Endothelial cell of umbilical vein (primary cell): Measurements from ENCODE around the gene TSN.

Experiments used
- GATA2 ChIP-seq: IDR thresholded peaks from 2 replicates; pipeline ENCODE4 v1.7.0; 2011; ENCODE audit warnings: low read depth, mild to moderate bottlenecking, moderate library complexity, mixed read lengths, low read length; ENCODE audit not compliant: insufficient read length, insufficient read depth
- MAX ChIP-seq: IDR thresholded peaks from 2 replicates; pipeline ENCODE4 v1.6.1; 2011; ENCODE audit not compliant: insufficient read depth, insufficient read length
- POLR2A ChIP-seq: IDR thresholded peaks from 2 replicates; pipeline ENCODE4 v1.6.1; 2012; ENCODE audit warnings: low read depth, mild to moderate bottlenecking, control low read depth, low read length
- POLR2AphosphoS5 ChIP-seq: IDR thresholded peaks from 2 replicates; pipeline ENCODE4 v1.6.1; 2012; ENCODE audit warnings: low read depth, mild to moderate bottlenecking, control low read depth, low read length, moderate library complexity; ENCODE audit not compliant: insufficient read depth
- TF ChIP-seq, protein P1 (sequence below), 2 donors: IDR thresholded peaks; 1 replicate in 1 of 2; 2 replicates in 1 of 2; pipeline ENCODE4 v1.5.1; 2011; ENCODE audit warnings: low read length in 2 of 2, mild to moderate bottlenecking in 2 of 2, moderate library complexity in 2 of 2, control low read depth in 1 of 2, inconsistent platforms in 1 of 2, low read depth in 1 of 2; ENCODE audit not compliant: insufficient read depth in 1 of 2; ENCODE audit errors: extremely low read depth in 1 of 2

DNA sequence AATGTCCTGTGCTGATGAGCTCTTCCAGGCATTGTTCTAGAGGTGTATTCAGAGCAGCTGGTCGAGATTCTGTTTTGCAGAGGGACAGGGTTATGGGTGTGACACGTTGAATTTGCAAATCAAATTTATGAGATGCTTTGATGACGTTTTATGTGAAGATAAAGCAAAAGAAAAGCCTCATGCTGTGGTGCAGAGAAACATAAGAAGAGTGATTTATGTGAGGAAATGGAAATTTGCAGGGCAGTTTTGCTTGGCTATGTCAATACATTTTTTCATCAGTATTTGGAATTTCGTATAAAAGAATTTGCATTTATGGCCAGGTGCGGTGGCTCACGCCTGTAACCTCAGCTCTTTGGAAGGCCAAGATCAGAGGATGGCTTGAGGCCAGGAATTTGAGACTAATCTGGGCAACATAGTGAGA is 36.4 kb downstream of the TSN start:
- TF ChIP-seq, protein P1, sequence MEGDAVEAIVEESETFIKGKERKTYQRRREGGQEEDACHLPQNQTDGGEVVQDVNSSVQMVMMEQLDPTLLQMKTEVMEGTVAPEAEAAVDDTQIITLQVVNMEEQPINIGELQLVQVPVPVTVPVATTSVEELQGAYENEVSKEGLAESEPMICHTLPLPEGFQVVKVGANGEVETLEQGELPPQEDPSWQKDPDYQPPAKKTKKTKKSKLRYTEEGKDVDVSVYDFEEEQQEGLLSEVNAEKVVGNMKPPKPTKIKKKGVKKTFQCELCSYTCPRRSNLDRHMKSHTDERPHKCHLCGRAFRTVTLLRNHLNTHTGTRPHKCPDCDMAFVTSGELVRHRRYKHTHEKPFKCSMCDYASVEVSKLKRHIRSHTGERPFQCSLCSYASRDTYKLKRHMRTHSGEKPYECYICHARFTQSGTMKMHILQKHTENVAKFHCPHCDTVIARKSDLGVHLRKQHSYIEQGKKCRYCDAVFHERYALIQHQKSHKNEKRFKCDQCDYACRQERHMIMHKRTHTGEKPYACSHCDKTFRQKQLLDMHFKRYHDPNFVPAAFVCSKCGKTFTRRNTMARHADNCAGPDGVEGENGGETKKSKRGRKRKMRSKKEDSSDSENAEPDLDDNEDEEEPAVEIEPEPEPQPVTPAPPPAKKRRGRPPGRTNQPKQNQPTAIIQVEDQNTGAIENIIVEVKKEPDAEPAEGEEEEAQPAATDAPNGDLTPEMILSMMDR (IDR thresholded peaks at IDR 0.05; ENCODE audit: extremely low read depth in 1 of 2, insufficient read depth in 1 of 2, low read depth in 1 of 2, low read length in 2 of 2), result no peak
- no peak for TF ChIP-seq POLR2A
- TF ChIP-seq POLR2AphosphoS5, result no peak
- TF ChIP-seq GATA2, result no peak
- no peak for TF ChIP-seq MAX
